Camera-type eye (tissue), 1 donor: ENCODE data around the gene TWIST2. TPM values are rescaled to one million over a fixed set of nuclear protein-coding genes. Genes with fewer than 3 reads are reported as not detected.

Experiments used
- total RNA-seq: library from RNA; depleted of rRNA; stranded (reverse); fragments of >200 nt; gene quantifications from one replicate; pipeline ENCODE4 v1.2.3, GENCODE V29; 2014

Gene TWIST2
- 12.3 TPM for total RNA-seq

GRCh38 chr2:238847841-238848690 is at the start of gene TWIST2:
TSS of gene TWIST2 (plus strand) at chr2:238848085. CDS start at chr2:238848216, 131 bp downstream.

